ENCODE results near the gene PPP2R5A. TPM values are rescaled to one million over a fixed set of nuclear protein-coding genes. Genes with fewer than 3 reads are reported as not detected.
A peak's percentile ranks its signal among the peaks of the same experiment; 100 is the strongest.

Gene PPP2R5A
- total and polyA plus RNA-seq, 2 of the 13 experiments (the other 11 are each of a cell fraction or from before 2014, with no cell fraction given): 22.0 to 31.4 TPM

DNA sequence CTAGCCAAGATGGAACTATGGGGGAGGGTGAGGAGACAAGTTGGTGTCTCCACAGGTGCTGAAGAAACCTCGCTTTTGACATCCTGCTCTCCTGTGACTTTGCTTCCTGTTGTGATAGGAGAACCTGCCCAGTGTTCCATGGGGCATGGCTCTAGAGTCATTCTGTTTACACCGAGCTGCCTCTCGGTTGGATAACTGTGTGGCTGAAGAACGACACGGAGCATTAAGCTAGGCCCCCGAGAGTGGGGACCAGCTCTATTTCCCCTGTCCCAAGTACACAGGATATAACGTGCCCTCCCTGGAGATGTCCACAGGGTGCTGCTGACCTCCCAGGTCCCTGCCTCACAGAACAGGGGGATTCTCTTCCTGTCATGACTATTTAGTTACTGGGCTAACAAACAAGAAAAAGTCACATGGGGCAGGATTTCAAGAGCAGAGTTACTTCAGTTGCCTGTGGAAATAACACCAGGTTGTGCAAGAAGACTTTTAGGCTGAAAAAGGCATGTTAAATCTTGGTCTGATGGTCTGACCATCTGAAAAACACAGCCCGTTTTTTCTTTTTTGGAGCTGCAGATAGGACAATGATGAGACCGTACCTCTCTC is 29.4 kb upstream of the PPP2R5A start (continued):
- TF ChIP-seq SALL2 (CRISPR knock-in tag; IDR thresholded peaks at IDR 0.05) (no peak), ZNF550 (CRISPR knock-in tag; IDR thresholded peaks at IDR 0.05; ENCODE audit: borderline replicate concordance) (peak; percentile 80; the same call in 1 of the 2 replicates), ZNF232 (CRISPR knock-in tag; IDR thresholded peaks at IDR 0.05; ENCODE audit: borderline replicate concordance) (no peak), ZNF749 (CRISPR knock-in tag; IDR thresholded peaks at IDR 0.05; ENCODE audit: borderline replicate concordance) (no peak), ZNF24 (IDR thresholded peaks at IDR 0.05) (no peak), ZNF350 (CRISPR knock-in tag; IDR thresholded peaks at IDR 0.05; ENCODE audit: borderline replicate concordance, low read depth) (no peak), ZNF720 (CRISPR knock-in tag; IDR thresholded peaks at IDR 0.05) (no peak), RBFOX2 (IDR thresholded peaks at IDR 0.05; ENCODE audit: low read depth, low read length) (peak; percentile 66), RAD21 (CRISPR knock-in tag; IDR thresholded peaks at IDR 0.05) (no peak), ZNF562 (CRISPR knock-in tag; IDR thresholded peaks at IDR 0.05; ENCODE audit: borderline replicate concordance) (no peak), MBNL3 (CRISPR knock-in tag; conservative IDR thresholded peaks at IDR 0.05) (no peak), HOXA9 (CRISPR knock-in tag; IDR thresholded peaks at IDR 0.05; ENCODE audit: borderline replicate concordance) (no peak), MBD4 (IDR thresholded peaks at IDR 0.05; ENCODE audit: borderline replicate concordance, low read length) (no peak), SRSF9 (IDR thresholded peaks at IDR 0.05; ENCODE audit: borderline replicate concordance, insufficient read depth, low read depth, low read length, poor library complexity, severe bottlenecking) (no peak), ZNF354B (CRISPR knock-in tag; IDR thresholded peaks at IDR 0.05) (no peak), ZNF207 (IDR thresholded peaks at IDR 0.05; ENCODE audit: borderline replicate concordance) (no peak), ZNF180 (CRISPR knock-in tag; IDR thresholded peaks at IDR 0.05; ENCODE audit: borderline replicate concordance, low read depth) (no peak), FLYWCH1 (CRISPR knock-in tag; IDR thresholded peaks at IDR 0.05) (no peak), SOX13 (IDR thresholded peaks at IDR 0.05) (no peak), SOX13 (CRISPR knock-in tag; conservative IDR thresholded peaks at IDR 0.05 in 1 of 2, IDR thresholded peaks at IDR 0.05 in 1 of 2) (peak in 1 of 2 experiments; percentile 74; a peak in 2 of 4 replicates), ESRRA (CRISPR knock-in tag; IDR thresholded peaks at IDR 0.05; ENCODE audit: low read depth) (no peak)
- TF ChIP-seq, protein P1, sequence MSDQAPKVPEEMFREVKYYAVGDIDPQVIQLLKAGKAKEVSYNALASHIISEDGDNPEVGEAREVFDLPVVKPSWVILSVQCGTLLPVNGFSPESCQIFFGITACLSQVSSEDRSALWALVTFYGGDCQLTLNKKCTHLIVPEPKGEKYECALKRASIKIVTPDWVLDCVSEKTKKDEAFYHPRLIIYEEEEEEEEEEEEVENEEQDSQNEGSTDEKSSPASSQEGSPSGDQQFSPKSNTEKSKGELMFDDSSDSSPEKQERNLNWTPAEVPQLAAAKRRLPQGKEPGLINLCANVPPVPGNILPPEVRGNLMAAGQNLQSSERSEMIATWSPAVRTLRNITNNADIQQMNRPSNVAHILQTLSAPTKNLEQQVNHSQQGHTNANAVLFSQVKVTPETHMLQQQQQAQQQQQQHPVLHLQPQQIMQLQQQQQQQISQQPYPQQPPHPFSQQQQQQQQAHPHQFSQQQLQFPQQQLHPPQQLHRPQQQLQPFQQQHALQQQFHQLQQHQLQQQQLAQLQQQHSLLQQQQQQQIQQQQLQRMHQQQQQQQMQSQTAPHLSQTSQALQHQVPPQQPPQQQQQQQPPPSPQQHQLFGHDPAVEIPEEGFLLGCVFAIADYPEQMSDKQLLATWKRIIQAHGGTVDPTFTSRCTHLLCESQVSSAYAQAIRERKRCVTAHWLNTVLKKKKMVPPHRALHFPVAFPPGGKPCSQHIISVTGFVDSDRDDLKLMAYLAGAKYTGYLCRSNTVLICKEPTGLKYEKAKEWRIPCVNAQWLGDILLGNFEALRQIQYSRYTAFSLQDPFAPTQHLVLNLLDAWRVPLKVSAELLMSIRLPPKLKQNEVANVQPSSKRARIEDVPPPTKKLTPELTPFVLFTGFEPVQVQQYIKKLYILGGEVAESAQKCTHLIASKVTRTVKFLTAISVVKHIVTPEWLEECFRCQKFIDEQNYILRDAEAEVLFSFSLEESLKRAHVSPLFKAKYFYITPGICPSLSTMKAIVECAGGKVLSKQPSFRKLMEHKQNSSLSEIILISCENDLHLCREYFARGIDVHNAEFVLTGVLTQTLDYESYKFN (CRISPR knock-in tag; conservative IDR thresholded peaks at IDR 0.05): peak; percentile 55
- TF ChIP-seq, protein P2, sequence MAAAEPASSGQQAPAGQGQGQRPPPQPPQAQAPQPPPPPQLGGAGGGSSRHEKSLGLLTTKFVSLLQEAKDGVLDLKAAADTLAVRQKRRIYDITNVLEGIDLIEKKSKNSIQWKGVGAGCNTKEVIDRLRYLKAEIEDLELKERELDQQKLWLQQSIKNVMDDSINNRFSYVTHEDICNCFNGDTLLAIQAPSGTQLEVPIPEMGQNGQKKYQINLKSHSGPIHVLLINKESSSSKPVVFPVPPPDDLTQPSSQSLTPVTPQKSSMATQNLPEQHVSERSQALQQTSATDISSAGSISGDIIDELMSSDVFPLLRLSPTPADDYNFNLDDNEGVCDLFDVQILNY (CRISPR knock-in tag; conservative IDR thresholded peaks at IDR 0.05): no peak
- TF ChIP-seq, protein P3, sequence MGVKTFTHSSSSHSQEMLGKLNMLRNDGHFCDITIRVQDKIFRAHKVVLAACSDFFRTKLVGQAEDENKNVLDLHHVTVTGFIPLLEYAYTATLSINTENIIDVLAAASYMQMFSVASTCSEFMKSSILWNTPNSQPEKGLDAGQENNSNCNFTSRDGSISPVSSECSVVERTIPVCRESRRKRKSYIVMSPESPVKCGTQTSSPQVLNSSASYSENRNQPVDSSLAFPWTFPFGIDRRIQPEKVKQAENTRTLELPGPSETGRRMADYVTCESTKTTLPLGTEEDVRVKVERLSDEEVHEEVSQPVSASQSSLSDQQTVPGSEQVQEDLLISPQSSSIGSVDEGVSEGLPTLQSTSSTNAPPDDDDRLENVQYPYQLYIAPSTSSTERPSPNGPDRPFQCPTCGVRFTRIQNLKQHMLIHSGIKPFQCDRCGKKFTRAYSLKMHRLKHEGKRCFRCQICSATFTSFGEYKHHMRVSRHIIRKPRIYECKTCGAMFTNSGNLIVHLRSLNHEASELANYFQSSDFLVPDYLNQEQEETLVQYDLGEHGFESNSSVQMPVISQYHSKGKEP (CRISPR knock-in tag; IDR thresholded peaks at IDR 0.05): no peak

All from HepG2 (cell line).